Measurements from ENCODE around the gene MAGI2.

Gene MAGI2

GRCh38 chr7:79312022-79312421, 141.4 kb downstream of the MAGI2 start:
- TF ChIP-seq CTCF (IDR thresholded peaks at IDR 0.05; ENCODE audit: low read depth, low read length) = no peak
- no peak for DNase-seq (ENCODE audit: extremely low read depth, low read depth)

GRCh38 chr7:79308192-79308591, 145.3 kb downstream of the MAGI2 start:
- TF ChIP-seq CTCF (IDR thresholded peaks at IDR 0.05; ENCODE audit: low read depth, low read length) = no peak; the same call in 1 of the 2 replicates
- no peak for DNase-seq (ENCODE audit: extremely low read depth, low read depth)

GRCh38 chr7:79307376-79307775, 146.1 kb downstream of the MAGI2 start:
- TF ChIP-seq CTCF (IDR thresholded peaks at IDR 0.05; ENCODE audit: low read depth, low read length) = no peak
- no peak for DNase-seq (ENCODE audit: extremely low read depth, low read depth)

- TF ChIP-seq CTCF (IDR thresholded peaks at IDR 0.05; ENCODE audit: low read depth, low read length) = no peak
- DNase-seq (ENCODE audit: extremely low read depth, low read depth) = no peak
Observed at GRCh38 chr7:79304711-79305110, 148.8 kb downstream of the MAGI2 start.

GRCh38 chr7:79302293-79302692, 151.2 kb downstream of the MAGI2 start:
- no peak for TF ChIP-seq CTCF (IDR thresholded peaks at IDR 0.05; ENCODE audit: low read depth, low read length)
- no peak for DNase-seq (ENCODE audit: extremely low read depth, low read depth)

- no peak for TF ChIP-seq CTCF (IDR thresholded peaks at IDR 0.05; ENCODE audit: low read depth, low read length)
- no peak for DNase-seq (ENCODE audit: extremely low read depth, low read depth)
Observed at GRCh38 chr7:79301419-79301818, 152.0 kb downstream of the MAGI2 start.

GRCh38 chr7:79300573-79300972, 152.9 kb downstream of the MAGI2 start:
- TF ChIP-seq CTCF (IDR thresholded peaks at IDR 0.05; ENCODE audit: low read depth, low read length) = no peak

More at GRCh38 chr7:79300573-79300972, 152.9 kb downstream of the MAGI2 start:
- no peak for DNase-seq (ENCODE audit: extremely low read depth, low read depth)

Data from AG09319 (cell line).